ENCODE data around the gene WDFY4.

DNA sequence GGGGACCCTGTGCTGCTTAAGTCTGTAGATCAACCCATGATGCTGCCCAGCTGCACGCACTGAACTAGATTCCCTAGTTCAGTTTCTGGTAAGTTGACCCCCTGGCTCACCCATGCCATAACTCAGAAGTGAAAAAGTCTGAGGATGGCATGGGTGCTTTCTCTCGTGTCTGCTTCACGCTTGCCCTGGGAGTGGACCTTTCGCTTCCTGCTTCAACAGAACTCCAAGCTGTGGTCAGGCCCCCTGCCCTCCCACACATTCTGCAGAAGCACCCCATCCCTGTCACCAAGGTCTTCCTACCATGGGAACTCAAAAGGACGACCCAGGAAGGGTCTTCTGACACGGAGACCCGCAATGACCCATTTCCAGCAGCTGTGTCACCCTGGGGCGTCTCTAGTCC is 215.1 kb downstream of the WDFY4 start:
- TF ChIP-seq, protein P1, sequence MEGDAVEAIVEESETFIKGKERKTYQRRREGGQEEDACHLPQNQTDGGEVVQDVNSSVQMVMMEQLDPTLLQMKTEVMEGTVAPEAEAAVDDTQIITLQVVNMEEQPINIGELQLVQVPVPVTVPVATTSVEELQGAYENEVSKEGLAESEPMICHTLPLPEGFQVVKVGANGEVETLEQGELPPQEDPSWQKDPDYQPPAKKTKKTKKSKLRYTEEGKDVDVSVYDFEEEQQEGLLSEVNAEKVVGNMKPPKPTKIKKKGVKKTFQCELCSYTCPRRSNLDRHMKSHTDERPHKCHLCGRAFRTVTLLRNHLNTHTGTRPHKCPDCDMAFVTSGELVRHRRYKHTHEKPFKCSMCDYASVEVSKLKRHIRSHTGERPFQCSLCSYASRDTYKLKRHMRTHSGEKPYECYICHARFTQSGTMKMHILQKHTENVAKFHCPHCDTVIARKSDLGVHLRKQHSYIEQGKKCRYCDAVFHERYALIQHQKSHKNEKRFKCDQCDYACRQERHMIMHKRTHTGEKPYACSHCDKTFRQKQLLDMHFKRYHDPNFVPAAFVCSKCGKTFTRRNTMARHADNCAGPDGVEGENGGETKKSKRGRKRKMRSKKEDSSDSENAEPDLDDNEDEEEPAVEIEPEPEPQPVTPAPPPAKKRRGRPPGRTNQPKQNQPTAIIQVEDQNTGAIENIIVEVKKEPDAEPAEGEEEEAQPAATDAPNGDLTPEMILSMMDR (IDR thresholded peaks at IDR 0.05), result no peak
- no peak for TF ChIP-seq POLR2A (IDR thresholded peaks at IDR 0.05; ENCODE audit: low read length)
- TF ChIP-seq, protein P2, sequence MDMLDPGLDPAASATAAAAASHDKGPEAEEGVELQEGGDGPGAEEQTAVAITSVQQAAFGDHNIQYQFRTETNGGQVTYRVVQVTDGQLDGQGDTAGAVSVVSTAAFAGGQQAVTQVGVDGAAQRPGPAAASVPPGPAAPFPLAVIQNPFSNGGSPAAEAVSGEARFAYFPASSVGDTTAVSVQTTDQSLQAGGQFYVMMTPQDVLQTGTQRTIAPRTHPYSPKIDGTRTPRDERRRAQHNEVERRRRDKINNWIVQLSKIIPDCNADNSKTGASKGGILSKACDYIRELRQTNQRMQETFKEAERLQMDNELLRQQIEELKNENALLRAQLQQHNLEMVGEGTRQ (IDR thresholded peaks at IDR 0.05), result no peak
- no peak for TF ChIP-seq MYC (IDR thresholded peaks at IDR 0.05; ENCODE audit: borderline replicate concordance, low read length)
- TF ChIP-seq RCOR1 (IDR thresholded peaks at IDR 0.05; ENCODE audit: low read depth, low read length), result no peak
